WTC11 (cell line): ENCODE measurements around the gene NOB1. TPM values are rescaled to one million over a fixed set of nuclear protein-coding genes. Genes with fewer than 3 reads are reported as not detected.
A peak's percentile ranks its signal among the peaks of the same experiment; 100 is the strongest.

Experiments used
- ATAC-seq: fragments of 200-7000 bp; cut with Tn5 transposase; 2 replicates; pipeline ENCODE4 v1.10.0; 2021; ENCODE audit warnings: mild to moderate bottlenecking, moderate library complexity
- CTCF ChIA-PET: fragments of 300-600 bp; sonication (Branson Sonifier 250); formaldehyde crosslinking; loops from one replicate; lab custom pipeline; 2021; ENCODE audit warnings: antibody characterized with exemption; lab: Charles Lee
- POLR2A ChIA-PET: fragments of 350-600 bp; sonication (Branson Sonifier 250); formaldehyde crosslinking; loops from one replicate; lab custom pipeline; 2021; ENCODE audit warnings: antibody characterized with exemption; lab: Charles Lee
- DNase-seq: peaks from one replicate; pipeline ENCODE4 v3.0.0; 2021; ENCODE audit warnings: low spot score
- H3K27ac Mint-ChIP-seq: 2 replicates; pipeline ENCODE4 v1.8.0; 2021; ENCODE audit warnings: mixed read lengths
- H3K27me3 Mint-ChIP-seq: 2 replicates; pipeline ENCODE4 v1.8.0; 2021; ENCODE audit warnings: low read depth, mild to moderate bottlenecking, moderate library complexity, mixed read lengths
- H3K36me3 Mint-ChIP-seq: 2 replicates; pipeline ENCODE4 v1.8.0; 2021; ENCODE audit warnings: mixed read lengths
- H3K4me1 Mint-ChIP-seq: 2 replicates; pipeline ENCODE4 v1.8.0; 2022; ENCODE audit warnings: mixed read lengths
- H3K4me3 Mint-ChIP-seq: 2 replicates; pipeline ENCODE4 v1.8.0; 2021; ENCODE audit warnings: mild to moderate bottlenecking, moderate library complexity, mixed read lengths
- H3K9me3 Mint-ChIP-seq: 2 replicates; pipeline ENCODE4 v1.8.0; 2021; ENCODE audit warnings: mixed read lengths
- ATF3 ChIP-seq: sonication (generic); formaldehyde crosslinking; conservative IDR thresholded peaks from 2 replicates; pipeline ENCODE4 v1.8.1; 2022; ENCODE audit warnings: mild to moderate bottlenecking, missing genetic modification reagents
- CDX4 ChIP-seq: fragments of 250-450 bp; sonication (Bioruptor Pico); IDR thresholded peaks from 2 replicates; pipeline ENCODE4 v1.9.0; 2021; ENCODE audit warnings: moderate library complexity, mild to moderate bottlenecking, inconsistent platforms, borderline replicate concordance
- CREM ChIP-seq: sonication (generic); formaldehyde crosslinking; IDR thresholded peaks from 2 replicates; pipeline ENCODE4 v1.8.1; 2022; ENCODE audit warnings: mild to moderate bottlenecking, missing genetic modification reagents, moderate library complexity
- E2F1 ChIP-seq: sonication (generic); formaldehyde crosslinking; IDR thresholded peaks from 2 replicates; pipeline ENCODE4 v1.8.0; 2022; ENCODE audit warnings: mild to moderate bottlenecking, missing genetic modification reagents
- E2F5 ChIP-seq: sonication (generic); formaldehyde crosslinking; IDR thresholded peaks from 2 replicates; pipeline ENCODE4 v1.8.1; 2022; ENCODE audit warnings: mild to moderate bottlenecking, moderate library complexity, missing genetic modification reagents
- FOXP4 ChIP-seq: sonication (generic); formaldehyde crosslinking; IDR thresholded peaks from 2 replicates; pipeline ENCODE4 v1.8.0; 2022; ENCODE audit warnings: mild to moderate bottlenecking, missing genetic modification reagents
- GTF2I ChIP-seq: fragments of 250-450 bp; sonication (Bioruptor Pico); conservative IDR thresholded peaks from 2 replicates; pipeline ENCODE4 v1.4.0; 2021; ENCODE audit warnings: mild to moderate bottlenecking
- HMGA2 ChIP-seq: fragments of 250-450 bp; sonication (Bioruptor Pico); IDR thresholded peaks from 2 replicates; pipeline ENCODE4 v1.4.0; 2021; ENCODE audit warnings: mild to moderate bottlenecking, moderate library complexity
- HMGXB4 ChIP-seq: sonication (generic); formaldehyde crosslinking; IDR thresholded peaks from 2 replicates; pipeline ENCODE4 v1.8.1; 2023; ENCODE audit warnings: mild to moderate bottlenecking, moderate library complexity, missing genetic modification reagents
- IRF1 ChIP-seq: sonication (generic); formaldehyde crosslinking; IDR thresholded peaks from 2 replicates; pipeline ENCODE4 v1.8.0; 2023; ENCODE audit warnings: missing genetic modification reagents
- NFYB ChIP-seq: sonication (generic); formaldehyde crosslinking; conservative IDR thresholded peaks from 2 replicates; pipeline ENCODE4 v1.8.0; 2022; ENCODE audit warnings: low read depth, missing genetic modification reagents
- PRRX2 ChIP-seq: fragments of 250-450 bp; sonication (Bioruptor Pico); IDR thresholded peaks from 2 replicates; pipeline ENCODE4 v1.8.0; 2021; ENCODE audit warnings: mild to moderate bottlenecking
- RELA ChIP-seq: sonication (generic); formaldehyde crosslinking; IDR thresholded peaks from 2 replicates; pipeline ENCODE4 v1.8.1; 2022; ENCODE audit warnings: missing genetic modification reagents, mild to moderate bottlenecking, borderline replicate concordance
- RORB ChIP-seq: fragments of 250-450 bp; sonication (Bioruptor Pico); IDR thresholded peaks from 2 replicates; pipeline ENCODE4 v1.9.0; 2021; ENCODE audit warnings: mild to moderate bottlenecking
- SMAD3 ChIP-seq: sonication (generic); formaldehyde crosslinking; IDR thresholded peaks from 2 replicates; pipeline ENCODE4 v1.8.0; 2022; ENCODE audit warnings: missing genetic modification reagents, mild to moderate bottlenecking, borderline replicate concordance
- TP53 ChIP-seq: sonication (generic); formaldehyde crosslinking; IDR thresholded peaks from 2 replicates; pipeline ENCODE4 v1.8.1; 2023; ENCODE audit warnings: mild to moderate bottlenecking, missing genetic modification reagents
- USF1 ChIP-seq: sonication (generic); formaldehyde crosslinking; IDR thresholded peaks from 2 replicates; pipeline ENCODE4 v1.8.0; 2022; ENCODE audit warnings: mild to moderate bottlenecking, missing genetic modification reagents
- ZNF671 ChIP-seq: fragments of 250-450 bp; sonication (Bioruptor Pico); IDR thresholded peaks from 2 replicates; pipeline ENCODE4 v1.8.0; 2021; ENCODE audit warnings: mild to moderate bottlenecking
- total RNA-seq: library from RNA; stranded (reverse); gene quantifications from 3 replicates; pipeline ENCODE4 v1.2.3, GENCODE V29; 2021

NOB1 gene
- total RNA-seq, 1 experiment from 2014 or later: 88.0 TPM

- Mint-ChIP-seq H3K4me1 (peaks cover under 1% of the 10 kb centered on the region), H3K4me3 (no peak overlapping the region), H3K27ac (0 out of 2 replicates have a peak overlapping the region, but pooled peaks have one; percentile 3), H3K36me3 (peaks cover 8% of the 10 kb centered on the region), H3K27me3 (no peaks in the 10 kb centered on the region), H3K9me3 (peaks cover 10% of the 10 kb centered on the region)
- ChIA-PET POLR2A (no interaction called here), CTCF (interaction anchor here (1.8 kb wide), 1 partner anchor 14 kb away, joined by 7 read pairs; the partner anchor contains the start of gene NOB1)
- DNase-seq (no peak), ATAC-seq (no peak)
- TF ChIP-seq RELA (no peak), ZNF671 (CRISPR knock-in tag) (no peak), TP53 (CRISPR knock-in tag) (no peak), HMGA2 (CRISPR knock-in tag) (no peak), NFYB (CRISPR knock-in tag) (no peak), HMGXB4 (CRISPR knock-in tag) (no peak), FOXP4 (CRISPR knock-in tag) (no peak), RORB (no peak), USF1 (no peak), IRF1 (CRISPR knock-in tag) (no peak), ATF3 (CRISPR knock-in tag) (no peak), PRRX2 (no peak), E2F1 (CRISPR knock-in tag) (no peak), CDX4 (CRISPR knock-in tag) (no peak), CREM (CRISPR knock-in tag) (no peak), SMAD3 (no peak), E2F5 (CRISPR knock-in tag) (no peak), GTF2I (no peak)
Observed at GRCh38 chr16:69768666-69769065, 13.9 kb upstream of the NOB1 start.
